OCI-M1 (cell line): ENCODE results near the gene FRMD4A.
"Not testable (repeated sequence)": the region's sequence is repeated elsewhere in the genome, so short reads cannot be mapped to it uniquely, and the experiment has no call there.

Experiments used
- DNase-seq: peaks from one replicate; lab custom pipeline; 2025; lab: John Stamatoyannopoulos, UW

Gene FRMD4A

DNA sequence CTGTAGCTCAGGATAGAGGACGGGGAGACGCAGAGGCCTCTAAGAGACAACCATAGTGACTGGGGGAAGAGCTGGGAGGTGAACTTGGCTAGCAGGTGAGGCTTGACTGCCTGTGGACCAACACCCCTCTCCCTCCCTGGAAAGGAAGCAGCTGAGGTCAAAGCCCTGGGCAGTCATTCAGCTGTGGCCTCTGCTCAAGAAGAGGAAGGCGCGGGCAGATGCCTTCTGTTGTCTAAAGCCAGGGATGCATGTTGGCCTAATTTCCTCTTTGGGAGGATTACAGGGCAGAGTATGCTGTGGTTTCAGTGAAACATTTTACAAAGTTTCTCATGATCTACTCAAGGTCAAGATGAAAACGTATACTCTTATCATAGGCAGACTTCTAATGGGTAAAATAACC is 416.8 kb downstream of the FRMD4A start:
- DNase-seq: no peak

- no peak for DNase-seq
These were observed 418.8 kb downstream of the FRMD4A start for GRCh38 chr10:13911821-13912520.

- no peak for DNase-seq
These were observed 421.0 kb downstream of the FRMD4A start for GRCh38 chr10:13909516-13910258.

DNA sequence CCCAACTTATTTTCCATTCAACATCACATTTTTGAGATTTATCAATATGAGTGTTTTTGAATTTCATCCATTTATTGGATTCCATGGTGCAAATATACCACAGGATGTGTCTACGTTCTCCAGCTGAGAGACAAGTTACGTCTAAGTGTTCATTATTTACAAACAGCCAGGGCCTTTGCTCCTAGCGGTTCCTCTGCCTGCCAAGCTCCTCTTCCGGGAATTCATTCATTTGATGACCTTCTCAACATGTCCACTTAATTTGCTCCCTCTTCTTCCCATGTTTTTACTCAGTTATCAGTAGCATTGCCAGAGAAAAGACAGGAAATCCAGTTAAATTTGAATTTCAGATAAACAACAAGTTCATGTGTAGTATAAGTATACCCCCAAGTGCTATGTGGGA is 422.2 kb downstream of the FRMD4A start:
- no peak for DNase-seq

DNA sequence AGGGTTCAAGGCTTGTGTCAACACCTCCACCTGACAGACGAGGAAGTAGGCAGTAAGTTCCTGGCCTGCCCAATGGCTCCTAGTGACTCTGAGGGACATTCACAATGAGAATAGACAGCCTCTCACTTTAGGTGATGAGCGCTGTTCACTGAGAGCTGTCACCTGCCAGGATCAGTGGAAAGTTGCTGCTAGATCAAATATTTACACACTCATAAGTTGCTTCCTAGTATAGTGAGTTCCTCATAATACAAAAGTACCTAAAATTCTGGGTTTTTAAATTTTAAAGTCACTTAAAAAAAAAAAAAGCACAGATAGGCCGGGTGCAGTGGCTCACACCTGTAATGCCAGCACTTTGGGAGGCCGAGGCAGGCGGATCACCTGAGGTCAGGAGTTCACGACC is 423.2 kb downstream of the FRMD4A start:
- DNase-seq: no peak

GRCh38 chr10:13905281-13905680 is 425.4 kb downstream of the FRMD4A start:
- no peak for DNase-seq

GRCh38 chr10:13904064-13904463 is 426.7 kb downstream of the FRMD4A start:
- no peak for DNase-seq

DNA sequence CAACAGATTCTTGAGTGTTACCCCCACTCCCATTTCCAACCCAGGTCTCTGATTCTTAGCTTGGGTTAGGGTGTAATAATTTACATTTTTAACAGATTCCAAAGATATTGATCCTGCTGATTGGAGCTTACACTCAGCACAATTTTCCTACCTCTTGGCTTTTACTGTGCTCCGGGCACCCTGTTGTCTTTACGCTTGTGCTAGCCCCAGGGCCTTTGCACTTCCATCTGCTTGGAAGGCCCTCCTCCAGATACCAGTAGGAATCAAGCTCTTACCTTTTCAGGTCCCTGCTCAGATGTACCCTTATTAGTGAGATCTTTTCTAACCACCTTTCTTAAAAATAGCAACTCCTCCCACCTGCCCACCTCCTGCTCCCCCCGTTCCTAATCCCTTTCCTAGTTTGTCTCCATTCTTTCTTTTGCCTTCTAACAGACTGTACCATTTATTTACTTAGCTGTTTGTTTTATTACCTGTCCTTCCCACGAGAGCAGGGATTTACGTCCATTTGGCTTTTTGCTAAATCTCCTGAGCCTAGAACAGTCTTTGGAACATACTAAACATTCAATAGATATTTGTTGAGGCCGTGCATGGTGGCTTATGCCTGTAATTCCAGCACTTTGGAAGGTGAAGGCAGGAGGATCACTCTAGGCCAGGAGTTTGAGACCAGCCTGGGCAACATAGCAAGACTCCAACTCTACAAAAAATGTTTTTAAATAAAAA is 427.7 kb downstream of the FRMD4A start:
- no peak for DNase-seq

GRCh38 chr10:13899941-13900340 is 430.8 kb downstream of the FRMD4A start:
- no peak for DNase-seq

DNA sequence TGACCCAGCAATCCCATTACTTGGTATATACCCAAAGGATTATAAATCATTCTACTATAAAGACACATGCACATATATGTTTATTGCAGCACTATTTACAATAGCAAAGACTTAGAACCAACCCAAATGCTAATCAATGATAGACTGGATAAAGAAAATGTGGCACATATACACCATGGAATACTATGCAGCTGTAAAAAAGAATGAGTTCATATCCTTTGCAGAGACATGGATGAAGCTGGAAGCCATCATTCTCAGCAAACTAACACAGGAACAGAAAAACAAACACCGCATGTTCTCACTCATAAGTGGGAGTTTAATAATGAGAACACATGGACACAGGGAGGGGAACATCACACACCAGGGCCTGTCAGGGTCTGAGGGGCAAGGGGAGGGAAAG is 434.6 kb downstream of the FRMD4A start:
- DNase-seq: not testable (repeated sequence)

DNA sequence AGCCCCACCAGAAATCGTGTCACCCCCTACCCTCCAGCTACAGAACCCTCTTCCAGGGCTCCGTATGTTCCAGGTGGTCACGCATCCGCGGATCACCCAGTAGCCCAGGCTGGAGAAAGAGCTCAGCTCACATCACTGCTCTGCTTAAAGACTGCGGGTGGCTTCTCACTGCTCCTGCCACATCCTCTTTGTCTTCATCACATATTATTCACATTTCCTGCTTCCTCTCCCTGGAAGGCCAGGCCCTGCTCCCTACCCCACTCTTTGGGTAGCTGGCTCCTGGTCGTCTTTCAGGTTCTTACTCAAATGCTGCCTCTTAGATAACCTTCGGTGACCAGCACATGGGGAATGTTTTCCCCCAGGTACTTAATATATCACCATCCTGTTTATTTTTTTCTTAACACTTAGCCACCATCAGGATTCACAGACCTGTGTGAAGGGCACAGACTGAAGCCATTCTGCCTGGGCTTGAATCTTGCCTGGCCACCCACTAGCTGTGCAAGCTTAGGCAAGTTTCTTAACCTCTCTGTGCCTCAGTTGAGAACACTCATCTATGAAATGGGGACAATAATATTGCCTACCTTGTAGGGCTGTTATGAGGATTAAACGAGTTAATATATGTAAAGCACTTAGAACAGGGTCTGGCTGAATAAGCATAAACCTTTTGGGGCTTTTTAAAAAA is 436.2 kb downstream of the FRMD4A start:
- DNase-seq: no peak

GRCh38 chr10:13893926-13894325 is 436.8 kb downstream of the FRMD4A start:
- DNase-seq: no peak

DNA sequence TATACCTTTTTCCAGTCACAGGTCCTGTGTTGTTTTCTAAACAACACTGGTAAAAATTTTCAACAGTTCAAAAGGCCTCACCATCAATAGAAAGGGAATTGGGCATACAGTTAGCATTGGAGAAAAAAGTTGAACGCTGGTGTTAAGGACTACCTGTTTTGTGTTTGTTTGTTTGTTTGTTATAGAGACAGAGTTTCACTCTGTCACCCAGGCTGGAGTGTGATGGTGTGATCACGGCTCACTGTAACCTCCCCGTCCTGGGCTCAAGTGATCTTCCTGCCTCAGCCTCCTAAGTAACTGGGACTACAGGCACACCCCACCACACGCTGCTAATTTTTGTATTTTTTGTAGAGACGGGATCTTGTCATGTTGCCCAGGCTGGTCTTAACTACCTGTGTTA is 437.9 kb downstream of the FRMD4A start:
- DNase-seq: no peak

GRCh38 chr10:13892001-13892491 is 438.7 kb downstream of the FRMD4A start:
- no peak for DNase-seq

- no peak for DNase-seq
These were observed 439.4 kb downstream of the FRMD4A start for GRCh38 chr10:13891128-13892000.

GRCh38 chr10:13890233-13891127 is 440.2 kb downstream of the FRMD4A start:
- no peak for DNase-seq

GRCh38 chr10:13887761-13888160 is 443.0 kb downstream of the FRMD4A start:
- DNase-seq: no peak

- no peak for DNase-seq
These were observed 445.3 kb downstream of the FRMD4A start for GRCh38 chr10:13885238-13885990.

DNA sequence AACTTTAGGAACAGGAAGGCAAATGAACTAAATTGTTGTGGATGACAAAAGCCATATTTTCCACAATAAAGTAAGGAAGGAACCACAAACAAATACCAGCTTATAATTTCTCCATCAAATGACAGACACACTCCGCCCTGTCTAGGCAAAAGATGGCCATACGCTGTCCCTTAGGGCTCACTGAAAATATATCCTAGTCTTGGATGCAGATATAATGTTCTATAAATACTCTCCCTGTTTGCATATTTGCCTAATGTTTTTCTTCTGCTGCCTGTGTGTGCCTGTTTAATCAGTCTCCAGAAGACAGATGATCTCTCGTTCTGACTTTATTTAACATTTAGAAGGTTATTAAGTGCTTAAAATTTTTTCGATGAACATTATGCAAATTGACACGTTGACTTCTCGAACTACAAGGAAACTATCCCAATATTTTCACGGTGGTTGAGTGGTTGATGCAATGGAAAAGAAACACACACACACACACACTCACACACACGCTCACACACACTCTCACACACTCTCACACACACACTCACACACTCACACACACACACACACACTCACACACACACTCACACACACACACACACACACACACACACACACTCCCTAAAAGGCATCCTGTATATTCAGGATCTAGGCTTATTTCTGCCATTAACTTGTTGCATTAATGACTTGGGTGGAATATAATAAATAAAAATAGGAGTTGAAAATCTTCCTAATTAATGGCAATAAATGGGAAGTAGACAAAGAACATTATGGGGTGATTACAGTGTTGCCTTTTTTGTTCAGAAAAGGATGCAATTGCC is 446.9 kb downstream of the FRMD4A start:
- no peak for DNase-seq
